ENCODE results near the gene DYNC1I1.

Gene DYNC1I1

GRCh38 chr7:95772298-95772770 is at the start of gene DYNC1I1:
Gene DYNC1I1, plus strand, starts transcription at chr7:95772554. Its CDS starts 32,176 bp downstream, at chr7:95804730.
- peak; percentile 25 for DNase-seq

- peak; percentile 51 for DNase-seq
Observed at GRCh38 chr7:95723583-95724180, 48.7 kb upstream of the DYNC1I1 start.

- DNase-seq, result no peak
Observed at GRCh38 chr7:95725205-95725604, 47.1 kb upstream of the DYNC1I1 start.

- DNase-seq, result peak; percentile 44
Observed at GRCh38 chr7:95730493-95731280, 41.7 kb upstream of the DYNC1I1 start.

GRCh38 chr7:95736635-95737034 is 35.7 kb upstream of the DYNC1I1 start:
- no peak for DNase-seq

GRCh38 chr7:95737828-95738505 is 34.4 kb upstream of the DYNC1I1 start:
- peak; percentile 25 for DNase-seq

- no peak for DNase-seq
Observed at GRCh38 chr7:95749044-95749443, 23.3 kb upstream of the DYNC1I1 start.

- DNase-seq, result no peak
Observed at GRCh38 chr7:95749515-95749914, 22.8 kb upstream of the DYNC1I1 start.

GRCh38 chr7:95753440-95753839 is 18.9 kb upstream of the DYNC1I1 start:
- DNase-seq, result no peak

GRCh38 chr7:95755277-95755934 is 16.9 kb upstream of the DYNC1I1 start:
- DNase-seq, result no peak

- DNase-seq, result peak; percentile 50
Observed at GRCh38 chr7:95758187-95758586, 14.2 kb upstream of the DYNC1I1 start.

- DNase-seq, result no peak
Observed at GRCh38 chr7:95766086-95766485, 6.3 kb upstream of the DYNC1I1 start.

- DNase-seq, result no peak
Observed at GRCh38 chr7:95766657-95767056, 5.7 kb upstream of the DYNC1I1 start.

- no peak for DNase-seq
Observed at GRCh38 chr7:95772771-95773581, 622 bp downstream of the DYNC1I1 start.

GRCh38 chr7:95776561-95777185 is 4.3 kb downstream of the DYNC1I1 start:
- no peak for DNase-seq

- no peak for DNase-seq
Observed at GRCh38 chr7:95777269-95777668, 4.9 kb downstream of the DYNC1I1 start.

- DNase-seq, result no peak
Observed at GRCh38 chr7:95780665-95781064, 8.3 kb downstream of the DYNC1I1 start.

GRCh38 chr7:95781961-95782586 is 9.7 kb downstream of the DYNC1I1 start:
- no peak for DNase-seq

GRCh38 chr7:95784796-95785195 is 12.4 kb downstream of the DYNC1I1 start:
- DNase-seq, result no peak

- no peak for DNase-seq
Observed at GRCh38 chr7:95788258-95788657, 15.9 kb downstream of the DYNC1I1 start.

GRCh38 chr7:95788884-95789283 is 16.5 kb downstream of the DYNC1I1 start:
- DNase-seq, result no peak
